Prostate gland (tissue), 2 donors: ENCODE data around the gene RPS6KA2. TPM values are rescaled to one million over a fixed set of nuclear protein-coding genes. Genes with fewer than 3 reads are reported as not detected.

Experiments used
- DNase-seq: peaks from one replicate; pipeline ENCODE4 v3.0.0-alpha.2; 2019; ENCODE audit warnings: low spot score
- H3K27ac ChIP-seq, 2 donors: fragments of 200-600 bp; sonication (generic); 2 replicates each; pipeline ENCODE4 v1.5.1; 2017 to 2019
- H3K27me3 ChIP-seq: fragments of 200-600 bp; sonication (generic); replicated peaks from 2 replicates; pipeline ENCODE4 v1.5.1; 2019; ENCODE audit not compliant: insufficient read depth
- H3K36me3 ChIP-seq, 2 donors: fragments of 200-600 bp; sonication (generic); 1 replicate in 1 of 2; 2 replicates in 1 of 2; pipeline versions ENCODE4 v1.5.1 to v1.8.1; 2017 to 2019
- H3K4me1 ChIP-seq: fragments of 200-600 bp; sonication (generic); replicated peaks from 2 replicates; pipeline ENCODE4 v1.5.1; 2019
- H3K4me3 ChIP-seq, 2 donors: fragments of 200-600 bp; sonication (generic); 2 replicates each; pipeline ENCODE4 v1.5.1; 2017 to 2019
- H3K9me3 ChIP-seq: fragments of 200-600 bp; sonication (generic); 2 replicates; pipeline ENCODE4 v1.5.1; 2017
- CTCF ChIP-seq, 4 experiments: fragments of 200-600 bp in 2 of 4; fragments of 450-650 bp in 2 of 4; sonication (generic) in 2 of 4; IDR thresholded peaks; 1 replicate in 3 of 4; 2 replicates in 1 of 4; pipeline ENCODE4 v1.5.1; 2016 to 2019; ENCODE audit warnings: antibody characterized with exemption in 4 of 4, mild to moderate bottlenecking in 2 of 4, moderate library complexity in 2 of 4
- POLR2A ChIP-seq: fragments of 450-650 bp; IDR thresholded peaks from one replicate; pipeline ENCODE4 v1.6.1; 2016; ENCODE audit warnings: antibody characterized with exemption, mild to moderate bottlenecking
- POLR2AphosphoS5 ChIP-seq: sonication (generic); formaldehyde crosslinking; IDR thresholded peaks from one replicate; pipeline ENCODE4 v1.6.1; 2017; ENCODE audit warnings: antibody characterized with exemption
- WGBS: methylation state at CpG from one replicate; pipeline ENCODE4 v1.1.5; 2018; 5-methylcytosine and 5-hydroxymethylcytosine counted together
- intact Hi-C: fragments of 100-400 bp; cut with DNase I; formaldehyde crosslinking; loops from one replicate; pipeline ENCODE4 v1.14.2; 2022
- total RNA-seq, 2 donors: library from RNA; depleted of rRNA; stranded (reverse); fragments of >200 nt; gene quantifications; one replicate each; pipeline ENCODE4 v1.1.0, GENCODE V29; 2016

RPS6KA2 gene
- total RNA-seq, 2 donors from 2014 or later = 32.2 to 44.3 TPM

DNA sequence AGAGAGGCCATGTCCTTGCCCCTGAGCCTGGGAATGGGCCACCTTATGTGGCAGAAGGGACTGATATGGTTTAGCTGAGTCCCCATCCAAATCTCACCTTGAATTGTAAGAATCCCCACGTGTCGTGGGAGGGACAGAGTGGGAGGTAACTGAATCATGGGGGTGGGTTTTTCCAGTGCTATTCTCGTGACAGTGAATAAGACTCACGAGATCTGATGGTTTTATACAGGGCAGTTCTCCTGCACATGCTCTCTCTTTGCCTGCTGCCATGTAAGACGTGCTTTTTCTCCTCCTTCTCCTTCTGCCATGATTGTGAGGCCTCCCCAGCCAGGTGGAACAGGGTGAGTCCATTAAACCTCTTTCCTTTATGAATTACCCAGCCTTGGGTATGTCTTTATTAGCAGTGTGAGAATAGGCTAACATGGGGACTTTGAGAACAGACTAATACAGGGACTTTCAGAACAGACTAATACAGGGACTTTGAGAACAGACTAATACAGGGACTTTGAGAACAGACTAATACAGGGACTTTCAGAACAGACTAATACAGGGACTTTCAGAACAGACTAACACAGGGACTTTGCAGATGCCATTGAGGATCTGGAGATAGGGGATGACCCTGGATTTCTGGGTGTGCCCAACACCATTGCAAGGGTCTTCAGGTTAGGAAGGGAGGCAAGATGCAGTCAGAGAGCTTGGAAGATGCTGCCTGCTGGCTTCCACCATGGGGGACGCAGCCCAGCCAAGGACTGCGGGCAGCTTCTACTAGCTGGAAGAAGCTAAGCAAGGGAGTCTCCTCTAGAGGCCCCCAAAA, 127.5 kb downstream of the RPS6KA2 start:
- peaks cover 0 to 7% of the 10 kb centered on the region in 2 donors for H3K36me3 ChIP-seq
- TF ChIP-seq CTCF (IDR thresholded peaks at IDR 0.05) (no peak), POLR2A (no peak), POLR2AphosphoS5 (no peak)

GRCh38 chr6:166498661-166499349, 128.2 kb downstream of the RPS6KA2 start:
- H3K27ac ChIP-seq = no peak overlapping the region
- 96% methylated on average over 22 of the region's 23 CpGs for WGBS
- no peaks in the 10 kb centered on the region for H3K27me3 ChIP-seq
- peaks cover 0 to 7% of the 10 kb centered on the region in 2 donors for H3K36me3 ChIP-seq
- intact Hi-C loops = no loop called here
- H3K4me3 ChIP-seq = no peak overlapping the region
- H3K9me3 ChIP-seq = no peaks in the 10 kb centered on the region
- DNase-seq = no peak
- TF ChIP-seq CTCF (IDR thresholded peaks at IDR 0.05) = no peak
- TF ChIP-seq POLR2A = no peak
- no peak for TF ChIP-seq POLR2AphosphoS5
- H3K4me1 ChIP-seq = no peaks in the 10 kb centered on the region

More for the DNA sequence above, 127.5 kb downstream of the RPS6KA2 start:
- intact Hi-C loops = no loop called here
- H3K4me1 ChIP-seq = no peaks in the 10 kb centered on the region
- H3K27ac ChIP-seq = no peak overlapping the region
- no peaks in the 10 kb centered on the region for H3K9me3 ChIP-seq
- no peaks in the 10 kb centered on the region for H3K27me3 ChIP-seq
- H3K4me3 ChIP-seq = no peak overlapping the region
- DNase-seq = no peak
- 92% methylated on average over 7 of the region's 7 CpGs for WGBS

DNA sequence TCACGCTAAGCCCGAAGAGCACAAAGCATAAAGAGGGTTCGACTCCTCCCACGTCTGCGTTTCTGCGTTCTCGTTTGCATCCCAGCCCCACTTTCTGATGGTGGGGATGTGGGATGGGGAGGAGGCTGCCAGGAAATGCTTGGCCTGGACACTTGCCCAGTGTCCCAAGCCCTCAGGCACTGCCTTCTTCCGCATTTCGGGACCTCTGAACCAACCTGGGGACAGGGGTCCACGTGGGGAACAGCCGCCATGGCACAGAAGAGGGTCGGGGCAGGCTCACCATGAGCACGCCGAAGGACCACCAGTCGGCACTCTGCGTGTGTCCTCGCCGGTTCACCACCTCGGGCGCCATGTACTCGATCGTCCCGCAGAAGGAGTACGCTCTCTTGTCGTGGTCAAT, 128.8 kb downstream of the RPS6KA2 start:
- Histone ChIP-seq H3K27me3 (no peaks in the 10 kb centered on the region), H3K36me3 (peaks cover 0 to 7% of the 10 kb centered on the region in 2 donors), H3K4me3 (no peak overlapping the region), H3K4me1 (no peaks in the 10 kb centered on the region), H3K9me3 (no peaks in the 10 kb centered on the region), H3K27ac (no peak overlapping the region)
- WGBS = 96% methylated on average over 25 of the region's 25 CpGs
- intact Hi-C loops = no loop called here
- TF ChIP-seq POLR2AphosphoS5 = no peak
- no peak for TF ChIP-seq CTCF (IDR thresholded peaks at IDR 0.05)
- TF ChIP-seq POLR2A = no peak
- no peak for DNase-seq

- no peak overlapping the region for H3K4me3 ChIP-seq
- 89% methylated on average over 30 of the region's 32 CpGs for WGBS
- H3K9me3 ChIP-seq = no peaks in the 10 kb centered on the region
- no peaks in the 10 kb centered on the region for H3K4me1 ChIP-seq
- no peak for DNase-seq
- H3K36me3 ChIP-seq = peaks cover 0 to 7% of the 10 kb centered on the region in 2 donors
- no peak overlapping the region for H3K27ac ChIP-seq
- H3K27me3 ChIP-seq = no peaks in the 10 kb centered on the region
- intact Hi-C loops = no loop called here
- no peak for TF ChIP-seq POLR2AphosphoS5
- TF ChIP-seq CTCF (IDR thresholded peaks at IDR 0.05) = no peak
- TF ChIP-seq POLR2A = no peak
Measured at GRCh38 chr6:166497087-166497899, 129.8 kb downstream of the RPS6KA2 start.
